HEK293T (cell line): ENCODE results near the gene MON2.

Experiments
- BHLHE40 ChIP-seq: fragments of 450-650 bp; IDR thresholded peaks from 2 replicates; pipeline ENCODE4 v1.6.1; 2016; ENCODE audit warnings: mild to moderate bottlenecking, moderate library complexity, borderline replicate concordance
- FOXA1 ChIP-seq: fragments of 450-650 bp; IDR thresholded peaks from 2 replicates; pipeline ENCODE4 v1.6.1; 2016; ENCODE audit warnings: mild to moderate bottlenecking
- FOXK2 ChIP-seq: fragments of 450-650 bp; IDR thresholded peaks from 2 replicates; pipeline ENCODE4 v1.6.1; 2016; ENCODE audit warnings: mild to moderate bottlenecking
- FOXM1 ChIP-seq: fragments of 450-650 bp; IDR thresholded peaks from 2 replicates; pipeline ENCODE4 v1.6.1; 2017; ENCODE audit warnings: mild to moderate bottlenecking, borderline replicate concordance
- HDGF ChIP-seq: fragments of 450-650 bp; IDR thresholded peaks from 2 replicates; pipeline ENCODE4 v1.6.1; 2017; ENCODE audit warnings: antibody characterized with exemption, borderline replicate concordance
- L3MBTL2 ChIP-seq: fragments of 450-650 bp; conservative IDR thresholded peaks from 2 replicates; pipeline ENCODE4 v1.6.1; 2016; ENCODE audit warnings: mild to moderate bottlenecking
- PKNOX1 ChIP-seq: fragments of 450-650 bp; IDR thresholded peaks from 2 replicates; pipeline ENCODE4 v1.6.1; 2016
- SP1 ChIP-seq: fragments of 450-650 bp; IDR thresholded peaks from 2 replicates; pipeline ENCODE4 v1.6.1; 2017
- SUZ12 ChIP-seq: fragments of 450-650 bp; IDR thresholded peaks from 2 replicates; pipeline ENCODE4 v1.6.1; 2016; ENCODE audit warnings: mild to moderate bottlenecking
- TARDBP ChIP-seq: fragments of 450-650 bp; IDR thresholded peaks from 2 replicates; pipeline ENCODE4 v1.6.1; 2016
- ZNF384 ChIP-seq: fragments of 450-650 bp; IDR thresholded peaks from 2 replicates; pipeline ENCODE4 v1.6.1; 2016

DNA sequence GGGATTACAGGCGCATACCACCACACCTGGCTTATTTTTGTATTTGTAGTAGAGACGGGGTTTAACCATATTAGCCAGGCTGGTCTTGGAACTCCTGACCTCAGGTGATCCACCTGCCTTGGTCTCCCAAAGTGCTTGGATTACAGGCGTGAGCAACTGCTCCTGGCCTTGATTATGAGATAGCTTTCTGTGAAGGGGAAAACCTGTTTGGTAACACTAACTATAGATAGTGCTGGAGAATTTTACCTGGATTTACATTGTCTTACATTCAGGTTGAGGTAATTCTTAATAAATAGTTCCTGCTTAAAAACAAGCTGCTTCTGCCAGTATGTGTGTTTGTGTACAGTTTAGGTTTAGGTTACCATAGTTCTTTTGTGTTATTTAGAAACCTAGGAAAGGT, 77.1 kb downstream of the MON2 start:
- no peak for TF ChIP-seq L3MBTL2
- TF ChIP-seq FOXM1 = no peak
- TF ChIP-seq SP1 = no peak
- TF ChIP-seq FOXA1 = no peak
- no peak for TF ChIP-seq SUZ12
- no peak for TF ChIP-seq FOXK2
- TF ChIP-seq PKNOX1 = no peak
- no peak for TF ChIP-seq BHLHE40
- no peak for TF ChIP-seq HDGF
- no peak for TF ChIP-seq ZNF384
- no peak for TF ChIP-seq TARDBP
